Measurements from ENCODE around the gene TGFBI. TPM values are rescaled to one million over a fixed set of nuclear protein-coding genes. Genes with fewer than 3 reads are reported as not detected.

Gene TGFBI
- total RNA-seq, 6 donors from 2014 or later = 51.0 to 189 (median 126) TPM

GRCh38 chr5:136018814-136019783, 9.7 kb upstream of the TGFBI start:
- no peak overlapping the region for H3K4me3 ChIP-seq
- WGBS, 2 donors = 53 to 58% methylated on average over 11 of the region's 11 CpGs
- H3K4me1 ChIP-seq = peaks cover 10 to 38% (median 21%) of the 10 kb centered on the region in 4 donors
- no peaks in the 10 kb centered on the region for H3K27me3 ChIP-seq
- no peak for TF ChIP-seq POLR2A (IDR thresholded peaks at IDR 0.05)
- no peak for TF ChIP-seq EP300 (IDR thresholded peaks at IDR 0.05)
- TF ChIP-seq POLR2AphosphoS5 (IDR thresholded peaks at IDR 0.05) = no peak
- H3K27ac ChIP-seq = peak overlapping the region in 2 of 4 donors; percentile 2 to 25
- H3K9me3 ChIP-seq = no peaks in the 10 kb centered on the region
- H3K36me3 ChIP-seq = no peaks in the 10 kb centered on the region
- DNase-seq = no peak
- ATAC-seq (ENCODE audit: low FRiP score in 2 of 2) = peak in 1 of 2 donors; percentile 82

- Histone ChIP-seq H3K27ac (peak overlapping the region in 2 of 4 donors; percentile 19 to 25), H3K4me3 (no peak overlapping the region), H3K27me3 (no peaks in the 10 kb centered on the region), H3K4me1 (peaks cover 5 to 36% (median 19%) of the 10 kb centered on the region in 4 donors), H3K36me3 (no peaks in the 10 kb centered on the region), H3K9me3 (no peaks in the 10 kb centered on the region)
- TF ChIP-seq POLR2A (IDR thresholded peaks at IDR 0.05) = no peak
- TF ChIP-seq EP300 (IDR thresholded peaks at IDR 0.05) = no peak
- TF ChIP-seq POLR2AphosphoS5 (IDR thresholded peaks at IDR 0.05) = no peak
- TF ChIP-seq CTCF (IDR thresholded peaks at IDR 0.05) = no peak
- DNase-seq (no peak), ATAC-seq (ENCODE audit: low FRiP score in 2 of 2) (no peak)
- 61 to 62% methylated on average over 2 of the region's 2 CpGs for WGBS, 2 donors
Observed at GRCh38 chr5:136020001-136020382, 8.8 kb upstream of the TGFBI start.

- 33 to 42% methylated on average over 10 of the region's 10 CpGs for WGBS, 2 donors
- no peak overlapping the region for H3K4me3 ChIP-seq
- no peaks in the 10 kb centered on the region for H3K27me3 ChIP-seq
- DNase-seq = peak in 1 of 2 donors; percentile 54
- peaks cover 5 to 36% (median 19%) of the 10 kb centered on the region in 4 donors for H3K4me1 ChIP-seq
- no peaks in the 10 kb centered on the region for H3K9me3 ChIP-seq
- H3K27ac ChIP-seq = peak overlapping the region in 1 of 4 donors; percentile 19
- ATAC-seq (ENCODE audit: low FRiP score in 2 of 2) = peak in 1 of 2 donors; percentile 72
- H3K36me3 ChIP-seq = no peaks in the 10 kb centered on the region
- no peak for TF ChIP-seq CTCF (IDR thresholded peaks at IDR 0.05)
- TF ChIP-seq EP300 (IDR thresholded peaks at IDR 0.05) = no peak
- no peak for TF ChIP-seq POLR2A (IDR thresholded peaks at IDR 0.05)
- TF ChIP-seq POLR2AphosphoS5 (IDR thresholded peaks at IDR 0.05) = no peak
Observed at GRCh38 chr5:136020383-136021015, 8.3 kb upstream of the TGFBI start.

- Histone ChIP-seq H3K36me3 (no peaks in the 10 kb centered on the region), H3K9me3 (no peaks in the 10 kb centered on the region), H3K27ac (no peak overlapping the region), H3K4me3 (no peak overlapping the region), H3K4me1 (peaks cover 5 to 36% (median 19%) of the 10 kb centered on the region in 4 donors), H3K27me3 (no peaks in the 10 kb centered on the region)
- TF ChIP-seq POLR2A (IDR thresholded peaks at IDR 0.05) (no peak), POLR2AphosphoS5 (IDR thresholded peaks at IDR 0.05) (no peak), CTCF (IDR thresholded peaks at IDR 0.05) (no peak), EP300 (IDR thresholded peaks at IDR 0.05) (no peak)
- ATAC-seq (ENCODE audit: low FRiP score in 2 of 2) (no peak), DNase-seq (no peak)
- 67 to 76% methylated on average over 4 of the region's 4 CpGs for WGBS, 2 donors
Observed at GRCh38 chr5:136021016-136021405, 7.8 kb upstream of the TGFBI start.

- DNase-seq (no peak), ATAC-seq (ENCODE audit: low FRiP score in 2 of 2) (no peak)
- no peaks in the 10 kb centered on the region for H3K36me3 ChIP-seq
- H3K27ac ChIP-seq = no peak overlapping the region
- H3K27me3 ChIP-seq = no peaks in the 10 kb centered on the region
- peaks cover 5 to 28% (median 17%) of the 10 kb centered on the region in 4 donors for H3K4me1 ChIP-seq
- H3K4me3 ChIP-seq = no peak overlapping the region
- H3K9me3 ChIP-seq = no peaks in the 10 kb centered on the region
- TF ChIP-seq CTCF (IDR thresholded peaks at IDR 0.05) (no peak), POLR2A (IDR thresholded peaks at IDR 0.05) (no peak)
- WGBS, 2 donors = 81 to 92% methylated on average over 7 of the region's 7 CpGs
Observed at GRCh38 chr5:136022965-136023364, 5.8 kb upstream of the TGFBI start.

Data from upper lobe of left lung (tissue), 6 donors.